Measurements from ENCODE around the gene FAM217B. TPM values are rescaled to one million over a fixed set of nuclear protein-coding genes. Genes with fewer than 3 reads are reported as not detected.

Gene FAM217B
- total RNA-seq, 1 donor from 2014 or later, result 27.6 TPM

DNA sequence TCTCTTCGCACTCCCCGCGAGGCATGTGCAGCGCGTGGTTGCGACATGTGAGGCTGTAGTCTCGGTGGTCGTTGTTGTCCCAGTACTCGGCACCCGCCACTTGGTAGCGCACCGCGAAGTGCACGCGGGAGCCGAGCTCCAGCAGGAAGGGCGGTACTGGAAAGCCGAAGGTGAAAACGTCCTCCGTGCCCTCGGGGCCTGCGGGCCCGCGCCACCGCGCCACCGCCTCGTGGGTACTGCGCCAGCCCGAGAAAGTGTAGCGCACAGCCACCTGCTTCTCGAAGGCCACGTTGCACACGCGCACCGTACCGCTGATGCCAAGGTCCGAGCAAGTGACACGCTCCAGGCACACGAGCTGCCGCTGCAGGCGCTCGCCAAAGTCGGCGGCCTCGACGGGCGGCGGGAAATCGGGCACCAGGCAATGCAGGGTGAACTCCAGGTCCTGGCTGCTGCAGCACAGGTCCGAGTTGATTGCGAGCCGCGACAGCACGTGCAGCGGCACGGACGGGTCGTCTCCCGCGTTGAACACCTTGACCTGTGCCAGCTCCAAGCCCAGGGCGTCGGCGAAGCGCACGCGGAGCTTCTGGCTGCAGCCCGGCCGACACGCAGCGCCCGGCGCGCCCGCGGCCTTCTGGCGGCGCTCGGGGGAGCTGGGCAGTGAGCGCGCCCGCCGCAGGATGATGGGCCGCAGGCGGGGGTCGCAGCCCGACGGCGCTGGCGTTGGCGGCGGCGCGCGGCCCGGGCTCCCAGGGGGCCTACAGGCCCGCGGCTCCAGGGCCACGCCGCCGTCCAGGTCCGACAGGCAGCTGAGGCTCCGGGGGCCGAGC, 924 bp upstream of the FAM217B start:
- no peak for DNase-seq (ENCODE audit: extremely low spot score, unreplicated experiment)
- Mint-ChIP-seq H3K36me3 (peaks cover 6% of the 10 kb centered on the region), H3K27me3 (peaks cover 1% of the 10 kb centered on the region), H3K27ac (peak overlapping the region; percentile 80), H3K4me3 (peak overlapping the region; percentile 97), H3K9me3 (no peaks in the 10 kb centered on the region), H3K4me1 (ENCODE audit: unreplicated experiment) (peaks cover 29% of the 10 kb centered on the region)
- TF ChIP-seq, protein P1, sequence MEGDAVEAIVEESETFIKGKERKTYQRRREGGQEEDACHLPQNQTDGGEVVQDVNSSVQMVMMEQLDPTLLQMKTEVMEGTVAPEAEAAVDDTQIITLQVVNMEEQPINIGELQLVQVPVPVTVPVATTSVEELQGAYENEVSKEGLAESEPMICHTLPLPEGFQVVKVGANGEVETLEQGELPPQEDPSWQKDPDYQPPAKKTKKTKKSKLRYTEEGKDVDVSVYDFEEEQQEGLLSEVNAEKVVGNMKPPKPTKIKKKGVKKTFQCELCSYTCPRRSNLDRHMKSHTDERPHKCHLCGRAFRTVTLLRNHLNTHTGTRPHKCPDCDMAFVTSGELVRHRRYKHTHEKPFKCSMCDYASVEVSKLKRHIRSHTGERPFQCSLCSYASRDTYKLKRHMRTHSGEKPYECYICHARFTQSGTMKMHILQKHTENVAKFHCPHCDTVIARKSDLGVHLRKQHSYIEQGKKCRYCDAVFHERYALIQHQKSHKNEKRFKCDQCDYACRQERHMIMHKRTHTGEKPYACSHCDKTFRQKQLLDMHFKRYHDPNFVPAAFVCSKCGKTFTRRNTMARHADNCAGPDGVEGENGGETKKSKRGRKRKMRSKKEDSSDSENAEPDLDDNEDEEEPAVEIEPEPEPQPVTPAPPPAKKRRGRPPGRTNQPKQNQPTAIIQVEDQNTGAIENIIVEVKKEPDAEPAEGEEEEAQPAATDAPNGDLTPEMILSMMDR (conservative IDR thresholded peaks at IDR 0.05), result no peak

DNA sequence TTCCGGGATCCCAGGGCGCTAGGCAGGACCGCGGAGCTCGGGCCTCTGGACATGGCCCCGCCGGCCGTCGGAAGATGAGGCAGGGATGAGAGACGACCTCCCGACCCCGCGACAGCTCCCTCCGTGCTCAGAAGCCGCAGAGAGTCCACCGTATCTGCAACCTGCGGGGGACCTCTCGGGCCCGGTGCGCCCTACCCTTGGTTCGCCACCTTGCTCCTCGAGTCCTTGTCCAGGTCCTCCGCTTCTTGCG, 385 bp upstream of the FAM217B start:
- DNase-seq (ENCODE audit: extremely low spot score, unreplicated experiment), result no peak
- peak overlapping the region; percentile 97 for H3K4me3 Mint-ChIP-seq
- peaks cover 31% of the 10 kb centered on the region for H3K4me1 Mint-ChIP-seq (ENCODE audit: unreplicated experiment)
- TF ChIP-seq, protein P1 (conservative IDR thresholded peaks at IDR 0.05), result no peak
- peak overlapping the region; percentile 99 for H3K27ac Mint-ChIP-seq
- H3K36me3 Mint-ChIP-seq, result peaks cover 6% of the 10 kb centered on the region
- no peaks in the 10 kb centered on the region for H3K27me3 Mint-ChIP-seq
- H3K9me3 Mint-ChIP-seq, result no peaks in the 10 kb centered on the region

DNA sequence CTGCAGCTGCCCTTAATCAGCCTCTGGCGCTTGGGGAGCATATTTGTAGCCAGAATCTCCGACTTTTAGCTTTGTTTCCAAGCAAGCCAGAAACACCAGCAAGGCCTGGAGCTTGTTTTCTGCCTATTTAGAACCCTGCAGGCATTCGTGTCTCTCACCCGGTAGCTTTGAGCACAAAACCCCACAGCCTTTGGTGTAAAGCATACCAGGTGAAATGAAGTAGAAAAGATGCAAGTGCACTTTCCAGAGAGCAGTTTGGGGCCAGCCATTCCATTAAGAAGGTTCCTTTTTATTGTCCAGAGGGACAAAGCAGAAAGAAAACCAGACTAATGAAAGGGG, 736 bp downstream of the FAM217B start:
- peaks cover 42% of the 10 kb centered on the region for H3K4me1 Mint-ChIP-seq (ENCODE audit: unreplicated experiment)
- H3K27me3 Mint-ChIP-seq, result no peaks in the 10 kb centered on the region
- peak overlapping the region; percentile 99 for H3K27ac Mint-ChIP-seq
- DNase-seq (ENCODE audit: extremely low spot score, unreplicated experiment), result no peak
- peak overlapping the region; percentile 97 for H3K4me3 Mint-ChIP-seq
- H3K36me3 Mint-ChIP-seq, result peaks cover 6% of the 10 kb centered on the region
- no peaks in the 10 kb centered on the region for H3K9me3 Mint-ChIP-seq
- TF ChIP-seq, protein P1 (conservative IDR thresholded peaks at IDR 0.05), result no peak

DNA sequence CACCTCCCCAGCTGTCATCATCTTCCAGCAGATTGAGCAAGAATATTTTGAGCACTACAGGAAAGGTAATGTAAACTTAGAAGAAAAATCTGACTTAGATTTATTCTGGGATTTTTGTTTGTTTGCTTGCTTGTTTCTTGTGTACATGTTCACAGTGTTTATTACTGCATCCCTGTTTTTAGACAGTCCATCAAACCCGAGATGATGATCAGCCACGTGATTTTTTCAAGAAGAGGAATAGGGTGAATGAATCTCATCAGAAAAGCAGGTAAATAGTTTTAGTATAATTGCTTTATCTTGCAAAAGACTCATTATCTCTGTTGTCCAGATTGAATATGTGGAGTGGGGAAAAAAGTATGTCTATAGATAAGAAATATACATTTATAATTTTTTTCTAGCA, 2.1 kb downstream of the FAM217B start:
- peaks cover 47% of the 10 kb centered on the region for H3K4me1 Mint-ChIP-seq (ENCODE audit: unreplicated experiment)

DNA sequence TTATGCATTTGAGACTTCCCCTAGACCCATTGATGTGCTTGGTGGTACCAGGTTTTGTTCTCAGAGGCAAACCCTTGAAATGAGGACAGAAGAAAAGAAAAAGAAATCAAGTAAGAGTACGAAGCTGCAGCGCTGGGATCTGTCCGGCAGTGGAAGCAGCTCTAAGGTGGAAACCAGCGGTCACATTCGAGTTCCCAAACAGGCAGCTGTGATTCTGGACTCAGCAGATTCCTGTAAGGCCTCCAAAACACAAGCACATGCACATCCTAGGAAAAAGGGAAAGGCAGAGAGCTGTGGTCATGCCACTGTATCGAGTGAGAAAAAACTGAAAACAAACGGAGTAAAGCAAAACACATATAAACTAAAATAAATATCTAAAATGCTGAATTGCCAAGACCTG, 4.5 kb downstream of the FAM217B start:
- Mint-ChIP-seq H3K27ac (peak overlapping the region; percentile 51), H3K4me1 (ENCODE audit: unreplicated experiment) (peaks cover 45% of the 10 kb centered on the region)
- TF ChIP-seq, protein P1 (conservative IDR thresholded peaks at IDR 0.05), result no peak

More for the DNA sequence above, 2.1 kb downstream of the FAM217B start:
- Mint-ChIP-seq H3K27ac (peak overlapping the region; percentile 53), H3K27me3 (no peaks in the 10 kb centered on the region), H3K36me3 (peaks cover 6% of the 10 kb centered on the region), H3K4me3 (peak overlapping the region; percentile 25), H3K9me3 (no peaks in the 10 kb centered on the region)
- TF ChIP-seq, protein P1 (conservative IDR thresholded peaks at IDR 0.05), result no peak
- no peak for DNase-seq (ENCODE audit: extremely low spot score, unreplicated experiment)

More for the DNA sequence above, 4.5 kb downstream of the FAM217B start:
- peak overlapping the region; percentile 6 for H3K4me3 Mint-ChIP-seq
- no peaks in the 10 kb centered on the region for H3K36me3 Mint-ChIP-seq
- DNase-seq (ENCODE audit: extremely low spot score, unreplicated experiment), result no peak
- no peaks in the 10 kb centered on the region for H3K9me3 Mint-ChIP-seq
- no peaks in the 10 kb centered on the region for H3K27me3 Mint-ChIP-seq

All from type B pancreatic cell (in vitro differentiated cells).